HCT116 (cell line): ENCODE results near the gene IGF2. TPM values are rescaled to one million over a fixed set of nuclear protein-coding genes. Genes with fewer than 3 reads are reported as not detected.

ENCODE experiments used
- ATAC-seq: fragments of 200-7000 bp; cut with Tn5 transposase; 2 replicates; pipeline ENCODE4 v1.9.1; 2020; ENCODE audit warnings: mild to moderate bottlenecking, moderate library complexity
- BruUV-seq: library from RNA; stranded (reverse); fragments of 400-500 nt; replicated peaks from 2 replicates; lab custom pipeline; 2021; lab: Mats Ljungman, UMichigan
- CTCF ChIA-PET: fragments of 300-600 bp; sonication (Branson Sonifier 250); formaldehyde crosslinking; loops from one replicate; lab custom pipeline; 2021; ENCODE audit warnings: antibody characterized with exemption; lab: Charles Lee
- POLR2A ChIA-PET: fragments of 300-600, 350-600 bp; sonication (Branson Sonifier 250); formaldehyde crosslinking; loops from one replicate; lab custom pipeline; 2021; ENCODE audit warnings: antibody characterized with exemption; lab: Charles Lee
- RAD21 ChIA-PET, 2 experiments: fragments of 300-600 bp; sonication (Branson Sonifier 250); formaldehyde crosslinking; loops; one replicate each; lab custom pipeline; 2023; ENCODE audit warnings: low total read pairs in 2 of 2; ENCODE audit not compliant: uncharacterized antibody in 2 of 2, unreplicated experiment in 2 of 2, low non-redundant PET in 1 of 2; lab: Charles Lee
- DNase-seq: peaks from one replicate; pipeline ENCODE4 v3.0.0-alpha.2; 2010; ENCODE audit warnings: low read depth, low spot score
- H2AFZ ChIP-seq: fragments of 200-600 bp; shearing (Covaris generic), sonication (generic); 2 replicates; pipeline ENCODE4 v1.6.1; 2017; ENCODE audit warnings: low read depth, mixed run types, mixed read lengths, antibody characterized with exemption, low read length; ENCODE audit not compliant: poor library complexity, severe bottlenecking
- H3K27ac ChIP-seq: 2 replicates; pipeline ENCODE4 v1.5.1; 2012; ENCODE audit warnings: low read depth, low read length
- H3K27me3 ChIP-seq: fragments of 200-600 bp; sonication (generic); 2 replicates; pipeline ENCODE4 v1.6.1; 2016; ENCODE audit warnings: mixed run types, low read length, mixed read lengths; ENCODE audit not compliant: insufficient read depth
- H3K36me3 ChIP-seq, 2 experiments: fragments of 200-500 bp in 1 of 2; fragments of 200-600 bp in 1 of 2; sonication (Bioruptor generic) in 1 of 2; sonication (generic) in 1 of 2; 2 replicates each; pipeline versions ENCODE4 v1.5.1 to v1.6.1; 2014 to 2016; ENCODE audit warnings: low read length in 2 of 2, inconsistent platforms in 1 of 2, mixed read lengths in 1 of 2, mixed run types in 1 of 2; ENCODE audit not compliant: insufficient read depth in 2 of 2, control insufficient read depth in 1 of 2
- H3K4me1 ChIP-seq, 2 experiments: fragments of 200-600 bp in 1 of 2; sonication (generic) in 1 of 2; 2 replicates each; pipeline versions ENCODE4 v1.5.1 to v1.6.1; 2012 to 2017; ENCODE audit warnings: low read length in 2 of 2, inconsistent platforms in 1 of 2, mild to moderate bottlenecking in 1 of 2, mixed read lengths in 1 of 2, mixed run types in 1 of 2, moderate library complexity in 1 of 2; ENCODE audit not compliant: insufficient read depth in 2 of 2, control insufficient read depth in 1 of 2
- H3K4me2 ChIP-seq: fragments of 200-600 bp; sonication (generic); 2 replicates; pipeline ENCODE4 v1.6.1; 2017; ENCODE audit warnings: mixed run types, low read length, mixed read lengths
- H3K4me3 ChIP-seq, 2 experiments: fragments of 200-600 bp in 1 of 2; sonication (generic) in 1 of 2; replicated peaks in 1 of 2; 2 replicates each; pipeline ENCODE4 v1.5.1; 2011 to 2016; ENCODE audit warnings: low read length in 2 of 2, control low read depth in 1 of 2, low read depth in 1 of 2, mild to moderate bottlenecking in 1 of 2, mixed read lengths in 1 of 2, mixed run types in 1 of 2
- H3K79me2 ChIP-seq: fragments of 200-600 bp; sonication (generic); 2 replicates; pipeline ENCODE4 v1.6.1; 2017; ENCODE audit warnings: mild to moderate bottlenecking, mixed run types, low read length, moderate library complexity, mixed read lengths; ENCODE audit not compliant: insufficient read depth
- H3K9ac ChIP-seq: fragments of 200-600 bp; sonication (generic); 2 replicates; pipeline ENCODE4 v1.6.1; 2016; ENCODE audit warnings: low read length, mixed read lengths
- H3K9me2 ChIP-seq: fragments of 200-600 bp; sonication (generic), shearing (Covaris generic); 2 replicates; pipeline ENCODE4 v1.6.1; 2017; ENCODE audit warnings: mixed run types, mild to moderate bottlenecking, moderate library complexity; ENCODE audit not compliant: insufficient read depth
- H3K9me3 ChIP-seq, 2 experiments: fragments of 200-500 bp in 1 of 2; fragments of 200-600 bp in 1 of 2; sonication (Bioruptor generic) in 1 of 2; sonication (generic) in 1 of 2; 2 replicates each; pipeline ENCODE4 v1.6.1; 2014 to 2017; ENCODE audit warnings: low read length in 2 of 2, mixed read lengths in 2 of 2, inconsistent platforms in 1 of 2, low read depth in 1 of 2, mild to moderate bottlenecking in 1 of 2, mixed run types in 1 of 2, moderate library complexity in 1 of 2; ENCODE audit not compliant: control insufficient read depth in 1 of 2, insufficient read depth in 1 of 2
- H4K20me1 ChIP-seq: fragments of 200-600 bp; sonication (generic), shearing (Covaris generic); 2 replicates; pipeline ENCODE4 v1.6.1; 2017; ENCODE audit warnings: mixed run types, mild to moderate bottlenecking, moderate library complexity; ENCODE audit not compliant: insufficient read depth
- CTCF ChIP-seq, 3 experiments: fragments of 200-600 bp in 1 of 3; sonication (generic) in 1 of 3; IDR thresholded peaks in 2 of 3; conservative IDR thresholded peaks in 1 of 3; 2 replicates each; pipeline ENCODE4 v1.5.1; 2012 to 2017; ENCODE audit warnings: low read depth in 2 of 3, low read length in 2 of 3, antibody characterized with exemption in 1 of 3, borderline replicate concordance in 1 of 3, control low read depth in 1 of 3, mild to moderate bottlenecking in 1 of 3, mixed read lengths in 1 of 3, mixed run types in 1 of 3, moderate library complexity in 1 of 3; ENCODE audit not compliant: insufficient read depth in 1 of 3
- JUND ChIP-seq: IDR thresholded peaks from 2 replicates; pipeline ENCODE4 v1.6.1; 2012
- RAD21 ChIP-seq: IDR thresholded peaks from 2 replicates; pipeline ENCODE4 v1.6.1; 2012; ENCODE audit warnings: low read depth, mild to moderate bottlenecking
- ZNF274 ChIP-seq: fragments of 200-500 bp; sonication (Bioruptor generic); IDR thresholded peaks from 2 replicates; pipeline ENCODE4 v1.6.1; 2014; ENCODE audit warnings: mild to moderate bottlenecking, low read depth, low read length, inconsistent platforms
- intact Hi-C: fragments of 100-400 bp; cut with micrococcal nuclease; formaldehyde crosslinking; loops from 2 replicates; pipeline ENCODE4 v1.10.0; 2022
- total RNA-seq: library from RNA; stranded (reverse); gene quantifications from one replicate; pipeline ENCODE4 v1.2.1, GENCODE V29; 2021; ENCODE audit not compliant: unreplicated experiment

IGF2 gene
- total RNA-seq, 1 experiment from 2014 or later = 17.9 TPM

- no peak overlapping the region for H3K27ac ChIP-seq
- no peak overlapping the region for H3K4me2 ChIP-seq
- H3K9ac ChIP-seq = no peak overlapping the region
Measured at GRCh38 chr11:2122907-2123627, 16.1 kb downstream of the IGF2 start.

More at GRCh38 chr11:2122907-2123627, 16.1 kb downstream of the IGF2 start:
- Histone ChIP-seq H4K20me1 (no peaks in the 10 kb centered on the region), H3K36me3 (no peaks in the 10 kb centered on the region), H3K79me2 (no peaks in the 10 kb centered on the region), H3K4me3 (no peak overlapping the region), H3K9me2 (no peaks in the 10 kb centered on the region), H3K9me3 (no peaks in the 10 kb centered on the region), H3K27me3 (no peaks in the 10 kb centered on the region), H2AFZ (no peak overlapping the region), H3K4me1 (no peaks in the 10 kb centered on the region)
- ChIA-PET RAD21 (no interaction called here), POLR2A (no interaction called here), CTCF (no interaction called here)
- intact Hi-C loops = no loop called here
- no TSS peak for BruUV-seq
- ATAC-seq (peak; percentile 87), DNase-seq (no peak)
- TF ChIP-seq RAD21 = peak; percentile 47; the same call in 1 of the 2 replicates
- TF ChIP-seq JUND = no peak
- TF ChIP-seq ZNF274 = no peak
- peak; percentile 40 to 51 (median 41); a peak in 5 of 6 replicates for TF ChIP-seq CTCF (IDR thresholded peaks at IDR 0.05 in 2 of 3, conservative IDR thresholded peaks at IDR 0.05 in 1 of 3; ENCODE audit: borderline replicate concordance in 1 of 3, insufficient read depth in 1 of 3, low read depth in 2 of 3, low read length in 2 of 3)
